Endothelial cell of umbilical vein (primary cell): ENCODE results near the gene PPP2R3B. TPM values are rescaled to one million over a fixed set of nuclear protein-coding genes. Genes with fewer than 3 reads are reported as not detected.
"Not testable (repeated sequence)": the region's sequence is repeated elsewhere in the genome, so short reads cannot be mapped to it uniquely, and the experiment has no call there.

Experiments used
- BruUV-seq: library from RNA; stranded (reverse); fragments of 400-500 nt; replicated peaks from 2 replicates; lab custom pipeline; 2021; lab: Mats Ljungman, UMichigan
- CTCF ChIA-PET: fragments of 300-600, 350-600 bp; sonication (Branson Sonifier 250); formaldehyde crosslinking; loops from one replicate; lab custom pipeline; 2021; ENCODE audit warnings: antibody characterized with exemption, inconsistent platforms; lab: Charles Lee
- POLR2A ChIA-PET: fragments of 300-600, 350-600 bp; sonication (Branson Sonifier 250); formaldehyde crosslinking; loops from one replicate; lab custom pipeline; 2021; ENCODE audit warnings: antibody characterized with exemption, inconsistent platforms; lab: Charles Lee
- DNase-seq: peaks from one replicate; pipeline ENCODE4 v3.0.0-alpha.2; 2011; ENCODE audit warnings: low read depth, low spot score
- FAIRE-seq: peaks from 2 replicates; lab custom pipeline; 2011; peaks lifted over from hg19 to GRCh38; lab: Jason Lieb, UNC
- H2AFZ ChIP-seq: 2 replicates; pipeline ENCODE4 v1.6.0; 2012; ENCODE audit warnings: low read depth, low read length, control low read depth, inconsistent platforms
- H3K27ac ChIP-seq: 2 replicates; pipeline ENCODE4 v1.5.1; 2011; ENCODE audit warnings: low read depth, mild to moderate bottlenecking, control low read depth, low read length, moderate library complexity; ENCODE audit not compliant: insufficient read depth
- H3K27me3 ChIP-seq, 2 experiments: 2 replicates each; pipeline versions ENCODE4 v1.6.0 to v1.6.1; 2011; ENCODE audit warnings: low read length in 2 of 2, mixed read lengths in 1 of 2; ENCODE audit not compliant: control insufficient read depth in 2 of 2, insufficient read depth in 2 of 2
- H3K36me3 ChIP-seq, 2 experiments: 2 replicates in 1 of 2; 3 replicates in 1 of 2; pipeline ENCODE4 v1.5.1; 2011; ENCODE audit warnings: low read length in 2 of 2, mild to moderate bottlenecking in 1 of 2, moderate library complexity in 1 of 2; ENCODE audit not compliant: control insufficient read depth in 2 of 2, insufficient read depth in 2 of 2; ENCODE audit errors: extremely low read depth in 1 of 2
- H3K4me1 ChIP-seq: 3 replicates; pipeline ENCODE4 v1.5.1; 2011; ENCODE audit warnings: mild to moderate bottlenecking, low read length; ENCODE audit not compliant: control insufficient read depth, insufficient read depth; ENCODE audit errors: extremely low read depth
- H3K4me2 ChIP-seq: 2 replicates; pipeline ENCODE4 v1.6.1; 2011; ENCODE audit warnings: low read length, control low read depth, mixed read lengths; ENCODE audit not compliant: insufficient read depth
- H3K4me3 ChIP-seq, 3 experiments: fragments of 200-600 bp in 1 of 3; sonication (generic), shearing (Covaris generic) in 1 of 3; replicated peaks in 1 of 3; 2 replicates each; pipeline ENCODE4 v1.5.1; 2011 to 2016; ENCODE audit warnings: control low read depth in 3 of 3, low read length in 3 of 3, mild to moderate bottlenecking in 2 of 3, inconsistent platforms in 1 of 3, low read depth in 1 of 3, moderate library complexity in 1 of 3; ENCODE audit not compliant: insufficient read depth in 1 of 3
- H3K79me2 ChIP-seq: 2 replicates; pipeline ENCODE4 v1.6.0; 2012; ENCODE audit warnings: low read length, inconsistent platforms; ENCODE audit not compliant: control insufficient read depth, insufficient read depth
- H3K9ac ChIP-seq: replicated peaks from 2 replicates; pipeline ENCODE3; 2011; ENCODE audit warnings: low read length, control low read depth; ENCODE audit not compliant: insufficient read depth; ENCODE audit errors: extremely low read depth
- H3K9me1 ChIP-seq: replicated peaks from 3 replicates; pipeline ENCODE4 v1.6.0; 2011; ENCODE audit warnings: mild to moderate bottlenecking, low read length; ENCODE audit not compliant: control insufficient read depth, insufficient read depth; ENCODE audit errors: extremely low read depth
- H3K9me3 ChIP-seq: replicated peaks from 2 replicates; pipeline ENCODE4 v1.5.1; 2012; ENCODE audit warnings: low read length, inconsistent platforms; ENCODE audit not compliant: control insufficient read depth, insufficient read depth
- H4K20me1 ChIP-seq: replicated peaks from 2 replicates; pipeline ENCODE3; 2011; ENCODE audit warnings: mild to moderate bottlenecking, low read length; ENCODE audit not compliant: control insufficient read depth, insufficient read depth; ENCODE audit errors: extremely low read depth
- EZH2 ChIP-seq: IDR thresholded peaks from 2 replicates; pipeline ENCODE4 v1.6.1; 2012; ENCODE audit warnings: borderline replicate concordance, low read depth, mild to moderate bottlenecking, moderate library complexity, low read length, inconsistent platforms; ENCODE audit not compliant: severe bottlenecking
- FOS ChIP-seq: IDR thresholded peaks from 2 replicates; pipeline ENCODE4 v1.6.1; 2011; ENCODE audit warnings: mild to moderate bottlenecking, low read length, moderate library complexity, borderline replicate concordance; ENCODE audit not compliant: insufficient read depth
- dilution Hi-C: fragments of 300-500 bp; cut with MboI; formaldehyde crosslinking; loops from one replicate; pipeline ENCODE4 v1.15.0; 2019; ENCODE audit warnings: low sequenced_read_pairs; ENCODE audit not compliant: extremely low pct_ligation_motif_present
- intact Hi-C: fragments of 100-400 bp; cut with micrococcal nuclease; formaldehyde crosslinking; loops from one replicate; pipeline ENCODE4 v1.10.0; 2022
- polyA plus RNA-seq, 4 experiments: library from polyadenylated mRNA; depleted of rRNA in 3 of 4; stranded (reverse) in 3 of 4; unstranded in 1 of 4; fragments of >200 nt; gene quantifications; 2 replicates each; pipeline versions ENCODE4 v1.2.1 to v1.2.3, GENCODE V29; 2011 to 2012; ENCODE audit warnings: missing spikeins in 1 of 4
- total RNA-seq: library from RNA; stranded (reverse); gene quantifications from 2 replicates; pipeline ENCODE4 v1.2.3, GENCODE V29; 2021

Gene PPP2R3B
- total and polyA plus RNA-seq, 2 donors (not counting 3 experiments of a cell fraction or from before 2014, with no cell fraction given) = 19.1 to 33.6 TPM

DNA sequence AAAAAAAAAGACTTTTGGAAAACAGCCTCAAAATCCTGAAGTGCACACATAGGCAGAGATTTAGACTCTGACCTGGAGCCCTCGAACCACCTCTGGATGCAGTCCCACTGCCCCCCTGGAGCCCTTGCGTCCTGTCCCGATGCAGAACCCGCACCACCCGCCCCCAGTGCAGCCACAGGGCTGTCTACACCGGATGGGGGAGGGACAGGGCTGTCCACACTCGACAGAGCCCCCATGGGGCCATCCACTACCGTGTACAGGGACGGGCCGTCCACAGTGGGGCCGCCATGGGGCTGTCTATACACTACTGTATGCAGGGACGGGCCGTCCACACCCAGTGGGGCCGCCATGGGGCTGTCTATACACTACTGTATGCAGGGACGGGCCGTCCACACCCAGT is 10.5 kb downstream of the PPP2R3B start:
- Histone ChIP-seq H3K4me1 (peaks cover 15% of the 10 kb centered on the region), H3K27me3 (peaks cover 9 to 16% of the 10 kb centered on the region in 2 experiments)
- H3K9ac ChIP-seq, CTCF ChIA-PET, H4K20me1 ChIP-seq, BruUV-seq, FAIRE-seq, H3K4me2 ChIP-seq, H3K4me3 ChIP-seq, POLR2A ChIA-PET, H2AFZ ChIP-seq, H3K9me3 ChIP-seq, intact Hi-C loops, H3K9me1 ChIP-seq, H3K79me2 ChIP-seq, H3K27ac ChIP-seq, DNase-seq, dilution Hi-C loops, H3K36me3 ChIP-seq: not testable (repeated sequence)

DNA sequence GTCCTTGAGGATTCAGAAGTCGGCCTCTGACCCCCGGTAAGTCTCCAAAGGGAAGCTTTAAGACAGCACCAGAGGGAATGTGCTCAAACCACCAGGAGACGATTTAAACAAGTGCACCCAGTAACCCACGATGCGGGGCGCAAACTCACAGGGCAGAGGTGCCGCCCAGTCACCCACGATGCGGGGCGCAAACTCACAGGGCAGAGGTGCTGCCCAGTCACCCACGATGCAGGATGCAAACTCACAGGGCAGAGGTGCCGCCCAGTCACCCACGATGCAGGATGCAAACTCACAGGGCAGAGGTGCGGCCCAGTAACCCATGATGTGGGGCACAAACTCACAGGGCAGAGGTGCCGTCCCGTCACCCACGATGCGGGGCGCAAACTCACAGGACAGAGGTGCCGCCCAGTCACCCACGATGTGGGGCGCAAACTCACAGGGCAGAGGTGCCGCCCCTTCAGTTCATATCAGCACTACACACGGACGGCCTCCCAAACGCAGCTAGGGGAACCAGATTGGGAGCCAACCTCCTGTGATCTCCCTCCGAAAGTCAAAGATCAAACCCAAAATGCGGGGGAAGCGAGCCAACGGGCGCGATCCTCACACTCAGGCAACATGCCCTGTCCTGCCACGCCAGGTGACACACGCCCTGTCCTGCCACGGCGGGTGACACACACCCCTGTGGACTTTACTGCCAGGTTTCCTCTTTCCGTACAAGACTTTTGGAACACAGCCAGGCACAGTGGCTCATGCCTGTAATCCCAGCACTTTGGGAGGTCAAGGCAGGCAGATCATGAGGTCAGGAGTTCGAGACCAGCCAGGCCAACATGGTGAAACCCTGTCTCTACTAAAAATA is 11.3 kb downstream of the PPP2R3B start:
- no peak overlapping the region for H3K27ac ChIP-seq
- H3K36me3 ChIP-seq = no peaks in the 10 kb centered on the region
- ChIA-PET CTCF (no interaction called here), POLR2A (no interaction called here)
- intact Hi-C loops = no loop called here
- no peak for FAIRE-seq
- dilution Hi-C loops = no loop called here
- no peaks in the 10 kb centered on the region for H4K20me1 ChIP-seq
- no TSS peak for BruUV-seq
- TF ChIP-seq FOS = no peak
- no peak for TF ChIP-seq EZH2
- no peak overlapping the region for H2AFZ ChIP-seq
- peaks cover 15% of the 10 kb centered on the region for H3K4me1 ChIP-seq
- no peak for DNase-seq
- H3K9me1 ChIP-seq = no peaks in the 10 kb centered on the region
- H3K27me3 ChIP-seq = peaks cover 9 to 16% of the 10 kb centered on the region in 2 experiments
- H3K79me2 ChIP-seq = no peaks in the 10 kb centered on the region
- H3K4me3 ChIP-seq = no peak overlapping the region
- no peak overlapping the region for H3K4me2 ChIP-seq
- H3K9me3 ChIP-seq = no peaks in the 10 kb centered on the region
- H3K9ac ChIP-seq = no peak overlapping the region
